GM19467 (cell line): ENCODE results near the gene RABEP2.

Experiments
- ATAC-seq: cut with Tn5 transposase; IDR thresholded peaks from one replicate; pipeline ENCODE4 v1.9.1; 2021; ENCODE audit warnings: mild to moderate bottlenecking, moderate library complexity; ENCODE audit not compliant: unreplicated experiment

Gene RABEP2

DNA sequence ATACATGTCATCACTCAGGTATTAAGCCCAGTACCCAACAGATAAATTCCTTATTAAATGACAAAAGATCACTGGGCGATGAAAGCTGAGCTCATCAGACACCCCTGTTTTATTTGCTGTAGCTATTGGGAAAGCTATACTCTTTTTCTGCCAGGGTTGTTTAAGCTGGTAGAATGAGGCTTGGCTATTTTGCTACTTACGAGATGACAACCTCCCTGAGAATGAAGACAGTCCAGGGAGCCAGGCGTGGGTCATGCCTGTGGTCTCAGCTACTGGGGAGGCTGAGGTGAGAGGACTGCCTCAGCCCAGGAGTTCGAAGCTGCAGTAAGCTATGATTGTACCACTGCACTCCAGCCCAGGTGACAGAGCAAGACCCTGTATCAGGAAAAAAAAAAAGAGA lies 65.7 kb downstream of the RABEP2 start:
- ATAC-seq, result no peak

DNA sequence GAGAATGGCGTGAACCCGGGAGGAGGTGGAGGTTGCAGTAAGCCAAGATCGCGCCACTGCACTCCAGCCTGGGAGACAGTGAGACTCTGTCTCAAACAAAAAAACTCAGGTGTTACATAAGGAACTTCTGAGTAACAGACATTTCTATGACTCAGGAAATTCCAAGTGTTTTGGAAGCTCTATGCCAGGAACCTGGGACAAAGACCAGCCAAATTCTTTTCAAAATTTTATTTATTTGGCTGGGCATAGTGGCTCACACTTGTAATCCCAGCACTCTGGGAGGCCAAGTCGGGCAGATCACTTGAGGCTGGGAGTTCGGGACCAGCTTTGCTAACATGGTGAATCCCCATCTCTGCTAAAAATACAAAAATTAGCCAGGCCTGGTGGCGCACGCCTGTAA lies 66.6 kb downstream of the RABEP2 start:
- ATAC-seq, result no peak
